GM23248 (cell line): Measurements from ENCODE around the gene PTK7.

ENCODE experiments used
- EZH2 ChIP-seq: fragments of 200-600 bp; sonication (generic); IDR thresholded peaks from 2 replicates; pipeline ENCODE4 v1.6.1; 2018; ENCODE audit warnings: antibody characterized with exemption, mild to moderate bottlenecking; ENCODE audit not compliant: insufficient read depth, poor library complexity, severe bottlenecking
- EZH2phosphoT487 ChIP-seq: fragments of 200-600 bp; sonication (generic); IDR thresholded peaks from 2 replicates; pipeline ENCODE4 v1.6.1; 2018; ENCODE audit warnings: antibody characterized with exemption, moderate library complexity, mild to moderate bottlenecking, low read depth; ENCODE audit not compliant: insufficient read depth

GRCh38 chr6:43055966-43056365, 20.1 kb upstream of the PTK7 start:
- TF ChIP-seq EZH2, result no peak
- no peak for TF ChIP-seq EZH2phosphoT487
